CD8-positive, alpha-beta memory T cell (primary cell): ENCODE measurements around the gene SRGAP1. TPM values are rescaled to one million over a fixed set of nuclear protein-coding genes. Genes with fewer than 3 reads are reported as not detected.

ENCODE experiments used
- polyA plus RNA-seq: library from polyadenylated mRNA; unstranded; fragments of 300-500 nt; fragmentation: Illumina TruSeq; gene quantifications from one replicate; pipeline ENCODE4 v1.2.3, GENCODE V29; 2021
- total RNA-seq, 2 experiments: library from RNA; stranded (reverse); gene quantifications; one replicate each; pipeline ENCODE4 v1.2.3, GENCODE V29; 2021

Gene SRGAP1
- total and polyA plus RNA-seq, 3 experiments from 2014 or later: 0.09 to 0.64 (median 0.61) TPM

Other genes starting within 250 kb of the SRGAP1 start
- 1 to 10 TPM; 7.7 to 9.5 TPM for gene DPY19L2, start 176.2 kb upstream of the SRGAP1 start, total RNA-seq
- 0.86 TPM for gene DPY19L2, start 176.2 kb upstream of the SRGAP1 start, polyA plus RNA-seq
- 10 to 100 TPM; 30.3 to 32.3 TPM for gene RXYLT1, start 64.8 kb upstream of the SRGAP1 start, total RNA-seq
- 19.2 TPM for gene RXYLT1, start 64.8 kb upstream of the SRGAP1 start, polyA plus RNA-seq